GM21619 (cell line): ENCODE data around the gene WIF1.

Experiments used
- ATAC-seq: cut with Tn5 transposase; IDR thresholded peaks from one replicate; pipeline ENCODE4 v1.9.1; 2021; ENCODE audit not compliant: unreplicated experiment

WIF1 gene

DNA sequence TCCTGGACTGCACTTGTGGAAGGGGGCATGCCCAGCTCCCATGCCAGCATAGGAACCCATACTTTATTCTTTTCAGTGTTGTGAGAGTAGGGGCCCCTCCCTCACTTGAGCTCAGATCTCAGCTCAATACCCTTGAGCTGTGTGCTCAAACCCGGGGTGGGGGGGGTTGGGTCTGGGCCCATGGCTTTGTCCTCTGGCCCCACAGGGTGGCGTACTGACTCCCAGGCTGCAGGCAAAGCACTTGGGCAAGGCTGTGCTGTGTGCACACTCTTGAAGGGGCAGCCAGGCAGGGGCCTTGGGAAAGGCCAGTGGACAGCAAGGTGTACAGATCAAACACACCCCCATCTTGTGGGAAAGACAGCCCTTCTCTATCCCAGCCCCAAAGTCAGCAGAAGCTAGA, 81.8 kb downstream of the WIF1 start:
- ATAC-seq, result no peak

- no peak for ATAC-seq
These were observed 96.0 kb downstream of the WIF1 start for GRCh38 chr12:65025136-65025535.

DNA sequence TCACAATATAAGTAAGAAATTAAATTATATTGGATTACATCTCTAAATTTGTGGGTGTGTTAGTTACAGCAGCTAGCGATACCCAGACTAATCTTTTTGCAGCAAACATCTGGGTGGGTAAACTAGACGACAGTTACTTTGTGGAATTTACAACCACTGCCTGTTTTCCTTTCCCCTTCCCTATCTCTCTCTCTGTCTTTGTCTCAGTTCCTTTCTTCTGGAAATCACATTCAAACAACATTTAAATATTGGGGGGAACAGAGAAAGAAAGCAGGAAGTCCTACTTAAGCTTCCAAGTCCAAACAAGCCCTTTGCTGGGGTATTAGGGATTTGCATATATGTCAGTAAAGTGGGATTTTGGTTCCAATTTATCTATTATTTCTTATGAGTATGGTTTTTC, 97.6 kb downstream of the WIF1 start:
- no peak for ATAC-seq

GRCh38 chr12:65022960-65023359, 98.1 kb downstream of the WIF1 start:
- ATAC-seq, result no peak

DNA sequence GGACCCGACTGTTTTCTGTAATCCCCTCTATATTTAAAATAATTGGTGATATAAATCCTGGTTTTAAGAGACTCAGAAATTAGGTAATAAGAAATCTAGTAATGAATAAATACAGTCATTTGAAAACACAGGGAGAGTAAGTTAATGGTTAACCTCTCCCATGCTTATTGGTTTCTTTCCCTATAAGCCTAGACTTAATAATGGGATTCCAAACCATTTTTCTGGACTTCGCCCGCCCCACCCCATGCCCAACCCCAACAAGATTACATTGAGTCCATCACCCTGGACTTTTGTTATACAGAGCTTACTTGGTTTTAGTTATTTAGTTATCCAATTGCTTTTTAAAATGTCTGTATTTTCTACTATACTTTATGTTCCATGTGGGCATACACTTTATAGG, 98.7 kb downstream of the WIF1 start:
- no peak for ATAC-seq

GRCh38 chr12:65019696-65020234, 101.3 kb downstream of the WIF1 start:
- no peak for ATAC-seq

- ATAC-seq, result no peak
These were observed 104.0 kb downstream of the WIF1 start for GRCh38 chr12:65016881-65017650.

- no peak for ATAC-seq
These were observed 105.3 kb downstream of the WIF1 start for GRCh38 chr12:65015850-65016249.

DNA sequence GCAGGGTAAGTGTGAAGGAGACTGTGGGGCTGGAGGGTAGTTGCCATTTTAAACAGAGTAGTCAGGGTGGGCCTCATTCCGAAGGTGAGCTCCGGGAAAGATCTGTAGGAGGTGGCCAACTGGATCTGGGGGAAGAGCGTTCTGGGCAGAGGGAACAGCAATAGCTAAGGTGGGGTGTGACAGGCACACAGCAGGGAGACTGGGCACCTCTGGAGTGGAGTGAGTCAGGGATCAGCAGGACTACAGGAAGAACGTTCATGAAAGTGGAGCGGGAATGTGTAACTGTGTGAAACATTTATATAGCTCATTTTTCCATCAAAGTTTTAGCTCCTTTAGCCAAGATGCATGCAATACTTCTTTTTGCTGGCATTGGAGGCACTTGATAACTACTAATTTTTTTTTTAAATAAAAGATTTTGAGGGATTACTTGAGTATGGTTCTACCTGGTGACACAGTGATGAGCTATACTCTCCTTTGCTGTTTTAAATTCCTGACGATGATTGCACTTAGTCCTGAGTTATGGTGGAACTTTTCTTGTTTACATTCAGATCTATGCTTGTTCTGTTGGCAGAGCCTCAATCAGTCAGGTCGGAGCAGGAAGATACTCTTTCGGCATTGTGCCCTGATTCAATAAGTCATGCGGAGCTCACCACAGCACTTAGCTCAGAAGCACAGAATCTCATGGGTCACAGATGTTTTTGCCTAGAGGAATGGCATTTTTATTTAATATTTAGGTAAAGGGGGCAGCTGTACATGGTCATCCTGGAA, 106.4 kb downstream of the WIF1 start:
- ATAC-seq, result no peak

DNA sequence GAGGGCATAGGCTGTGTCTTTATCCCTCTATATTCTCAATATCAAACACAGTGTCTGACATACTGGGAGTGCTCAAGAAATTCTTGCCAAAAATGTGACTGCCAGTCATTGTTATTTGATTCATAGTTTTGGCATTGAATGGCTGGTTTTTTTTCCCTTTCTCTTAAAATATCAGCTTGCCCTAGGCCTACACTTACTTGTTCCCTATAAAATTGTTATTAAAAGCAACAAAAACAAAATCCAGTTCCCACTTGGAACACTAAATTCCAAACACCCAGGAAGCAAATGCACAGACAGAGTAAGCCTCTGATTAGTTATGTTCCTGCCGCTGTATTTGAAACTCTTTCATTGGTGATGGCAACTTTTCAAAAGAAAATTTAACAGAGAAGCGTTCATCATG, 110.7 kb downstream of the WIF1 start:
- ATAC-seq, result no peak

DNA sequence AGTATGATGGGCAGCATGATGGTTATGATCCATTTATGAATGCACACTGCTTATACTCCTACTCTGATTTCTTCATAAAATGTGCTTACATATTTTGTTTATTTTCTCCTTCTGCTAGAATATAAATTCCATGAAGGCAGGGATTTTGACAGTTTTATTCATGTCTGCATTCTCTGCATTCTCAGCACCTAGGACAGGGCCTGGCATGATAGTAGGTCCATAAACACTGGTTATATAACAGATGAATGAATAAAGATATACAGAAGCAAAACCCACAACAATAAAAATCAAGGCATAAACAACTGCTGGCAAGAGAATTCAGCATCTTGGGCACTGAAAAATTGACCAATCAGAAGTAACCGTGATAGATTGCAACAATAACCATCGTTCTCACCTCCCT, 115.4 kb downstream of the WIF1 start:
- no peak for ATAC-seq

DNA sequence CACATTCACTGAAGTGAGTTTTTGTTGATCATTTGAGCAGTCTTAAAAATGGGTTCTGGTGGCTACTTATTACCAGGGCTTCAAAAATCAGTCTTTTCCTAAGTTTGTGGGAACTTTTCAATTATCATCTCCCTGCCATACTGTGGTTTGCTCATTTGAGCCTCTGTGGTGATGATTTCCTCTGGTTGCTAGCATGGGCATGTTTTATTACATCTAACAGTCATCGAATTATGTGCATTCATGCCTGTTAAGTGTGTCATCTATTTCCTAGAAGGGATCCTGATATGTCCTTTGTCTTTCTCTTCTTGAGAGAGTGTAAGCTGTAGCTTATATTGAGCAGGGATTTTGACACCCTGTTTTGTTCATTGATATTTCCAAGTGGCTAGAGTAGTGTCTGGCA, 116.8 kb downstream of the WIF1 start:
- ATAC-seq, result no peak
